Transverse colon (tissue), 3 donors: ENCODE measurements around the gene TRHDE.

Source experiments
- POLR2A ChIP-seq: fragments of 450-650 bp; IDR thresholded peaks from one replicate; pipeline ENCODE4 v1.6.1; 2016; ENCODE audit warnings: antibody characterized with exemption, mild to moderate bottlenecking, moderate library complexity
- TF ChIP-seq, protein P1 (sequence below), 5 experiments: fragments of 200-600 bp in 3 of 5; fragments of 450-650 bp in 2 of 5; sonication (generic) in 3 of 5; IDR thresholded peaks; 1 replicate in 2 of 5; 2 replicates in 3 of 5; pipeline ENCODE4 v1.5.1; 2016 to 2017; ENCODE audit warnings: antibody characterized with exemption in 5 of 5, inconsistent platforms in 3 of 5, mild to moderate bottlenecking in 2 of 5, moderate library complexity in 1 of 5

DNA sequence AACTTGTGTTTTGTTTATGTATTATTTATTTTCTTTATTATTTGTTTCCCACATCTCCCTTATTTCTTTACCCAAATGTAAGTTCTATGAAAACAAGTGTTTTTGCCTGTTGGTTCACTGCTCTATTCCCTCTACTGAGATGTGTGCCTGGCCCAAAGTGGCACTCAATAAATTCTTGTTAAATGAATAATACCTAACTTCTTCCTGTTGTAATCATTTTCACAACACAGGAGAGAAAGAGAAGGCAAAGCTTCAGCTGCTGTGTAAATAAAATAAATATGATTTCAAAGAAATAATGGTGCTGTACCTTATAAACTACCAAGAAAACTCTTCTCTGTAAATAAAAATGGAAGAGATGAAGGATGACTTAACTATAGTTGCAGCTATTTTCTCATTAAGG lies 116.2 kb downstream of the TRHDE start:
- TF ChIP-seq, protein P1, sequence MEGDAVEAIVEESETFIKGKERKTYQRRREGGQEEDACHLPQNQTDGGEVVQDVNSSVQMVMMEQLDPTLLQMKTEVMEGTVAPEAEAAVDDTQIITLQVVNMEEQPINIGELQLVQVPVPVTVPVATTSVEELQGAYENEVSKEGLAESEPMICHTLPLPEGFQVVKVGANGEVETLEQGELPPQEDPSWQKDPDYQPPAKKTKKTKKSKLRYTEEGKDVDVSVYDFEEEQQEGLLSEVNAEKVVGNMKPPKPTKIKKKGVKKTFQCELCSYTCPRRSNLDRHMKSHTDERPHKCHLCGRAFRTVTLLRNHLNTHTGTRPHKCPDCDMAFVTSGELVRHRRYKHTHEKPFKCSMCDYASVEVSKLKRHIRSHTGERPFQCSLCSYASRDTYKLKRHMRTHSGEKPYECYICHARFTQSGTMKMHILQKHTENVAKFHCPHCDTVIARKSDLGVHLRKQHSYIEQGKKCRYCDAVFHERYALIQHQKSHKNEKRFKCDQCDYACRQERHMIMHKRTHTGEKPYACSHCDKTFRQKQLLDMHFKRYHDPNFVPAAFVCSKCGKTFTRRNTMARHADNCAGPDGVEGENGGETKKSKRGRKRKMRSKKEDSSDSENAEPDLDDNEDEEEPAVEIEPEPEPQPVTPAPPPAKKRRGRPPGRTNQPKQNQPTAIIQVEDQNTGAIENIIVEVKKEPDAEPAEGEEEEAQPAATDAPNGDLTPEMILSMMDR (IDR thresholded peaks at IDR 0.05), result no peak
- no peak for TF ChIP-seq POLR2A
